Activated CD4-positive, alpha-beta memory T cell treated with anti-CD3 and anti-CD28 coated beads for 36 hours (primary cell): Measurements from ENCODE around the gene KIF5C. TPM values are rescaled to one million over a fixed set of nuclear protein-coding genes. Genes with fewer than 3 reads are reported as not detected.

Source experiments
- CTCF ChIA-PET: fragments of 350-600 bp; sonication (Branson Sonifier 250); formaldehyde crosslinking; loops from one replicate; lab custom pipeline; 2021; ENCODE audit warnings: antibody characterized with exemption, inconsistent platforms; lab: Charles Lee
- POLR2A ChIA-PET: fragments of 350-600 bp; sonication (Branson Sonifier 250); formaldehyde crosslinking; loops from one replicate; lab custom pipeline; 2021; ENCODE audit warnings: antibody characterized with exemption; lab: Charles Lee
- DNase-seq: peaks from one replicate; pipeline ENCODE4 v3.0.0-alpha.2; 2020
- H3K27ac Mint-ChIP-seq: one replicate; pipeline ENCODE4 v1.8.0; 2021; ENCODE audit warnings: mixed read lengths
- H3K27me3 Mint-ChIP-seq: one replicate; pipeline ENCODE4 v1.8.0; 2021; ENCODE audit warnings: mixed read lengths
- H3K36me3 Mint-ChIP-seq: one replicate; pipeline ENCODE4 v1.8.0; 2021; ENCODE audit warnings: mixed read lengths
- H3K4me1 Mint-ChIP-seq: one replicate; pipeline ENCODE4 v1.8.0; 2021; ENCODE audit warnings: low read depth, mixed read lengths
- H3K4me3 Mint-ChIP-seq: one replicate; pipeline ENCODE4 v1.8.0; 2021; ENCODE audit warnings: mild to moderate bottlenecking, mixed read lengths
- H3K9me3 Mint-ChIP-seq: one replicate; pipeline ENCODE4 v1.8.0; 2021; ENCODE audit warnings: mixed read lengths
- intact Hi-C: fragments of 100-400 bp; cut with micrococcal nuclease; formaldehyde crosslinking; loops from one replicate; pipeline ENCODE4 v1.15.1; 2023
- total RNA-seq, 2 experiments: library from RNA; stranded (reverse); gene quantifications; one replicate each; pipeline ENCODE4 v1.2.3, GENCODE V29; 2021

The KIF5C gene
- total RNA-seq, 2 experiments from 2014 or later = 25.2 to 30.8 TPM

GRCh38 chr2:149061133-149061745 lies 186.2 kb downstream of the KIF5C start:
- Mint-ChIP-seq H3K36me3 (no peaks in the 10 kb centered on the region), H3K27ac (no peak overlapping the region), H3K9me3 (no peaks in the 10 kb centered on the region), H3K4me1 (no peaks in the 10 kb centered on the region), H3K27me3 (peaks cover 6% of the 10 kb centered on the region), H3K4me3 (no peak overlapping the region)
- POLR2A ChIA-PET = no interaction called here
- intact Hi-C loops = no loop called here
- CTCF ChIA-PET = no interaction called here
- no peak for DNase-seq

GRCh38 chr2:149062531-149062930 lies 187.5 kb downstream of the KIF5C start:
- Mint-ChIP-seq H3K4me1 (no peaks in the 10 kb centered on the region), H3K36me3 (no peaks in the 10 kb centered on the region), H3K9me3 (no peaks in the 10 kb centered on the region), H3K4me3 (no peak overlapping the region), H3K27ac (no peak overlapping the region), H3K27me3 (peaks cover 4% of the 10 kb centered on the region)
- intact Hi-C loops = no loop called here
- ChIA-PET CTCF (no interaction called here), POLR2A (interaction anchor here (0.6 kb wide), 1 partner anchor 127 kb away, joined by 3 read pairs; no protein-coding TSS in a partner anchor)
- no peak for DNase-seq

GRCh38 chr2:149063177-149063576 lies 188.2 kb downstream of the KIF5C start:
- no peaks in the 10 kb centered on the region for H3K4me1 Mint-ChIP-seq
- H3K36me3 Mint-ChIP-seq = no peaks in the 10 kb centered on the region
- H3K4me3 Mint-ChIP-seq = no peak overlapping the region
- intact Hi-C loops = no loop called here
- H3K9me3 Mint-ChIP-seq = no peaks in the 10 kb centered on the region
- ChIA-PET POLR2A (no interaction called here), CTCF (interaction anchor here (1.2 kb wide), 1 partner anchor 22 kb away, joined by 3 read pairs; no protein-coding TSS in a partner anchor)
- H3K27ac Mint-ChIP-seq = no peak overlapping the region
- H3K27me3 Mint-ChIP-seq = peaks cover 4% of the 10 kb centered on the region
- no peak for DNase-seq

- ChIA-PET CTCF (interaction anchor here (1.2 kb wide), 1 partner anchor 23 kb away, joined by 3 read pairs; no protein-coding TSS in a partner anchor), POLR2A (no interaction called here)
- intact Hi-C loops = no loop called here
- no peaks in the 10 kb centered on the region for H3K36me3 Mint-ChIP-seq
- no peaks in the 10 kb centered on the region for H3K9me3 Mint-ChIP-seq
- no peaks in the 10 kb centered on the region for H3K27me3 Mint-ChIP-seq
- DNase-seq = no peak
- H3K4me1 Mint-ChIP-seq = peaks cover 9% of the 10 kb centered on the region
- H3K27ac Mint-ChIP-seq = no peak overlapping the region
- no peak overlapping the region for H3K4me3 Mint-ChIP-seq
Observed at GRCh38 chr2:149064365-149064841, 189.4 kb downstream of the KIF5C start.

- no peak overlapping the region for H3K27ac Mint-ChIP-seq
- no peaks in the 10 kb centered on the region for H3K9me3 Mint-ChIP-seq
- ChIA-PET POLR2A (no interaction called here), CTCF (interaction anchor here (1.2 kb wide), 1 partner anchor 24 kb away, joined by 5 read pairs; no protein-coding TSS in a partner anchor)
- H3K4me1 Mint-ChIP-seq = peaks cover 15% of the 10 kb centered on the region
- DNase-seq = no peak
- intact Hi-C loops = loop anchor here (5.0 kb wide), 1 partner anchor 102 kb away; no protein-coding TSS in a partner anchor
- H3K27me3 Mint-ChIP-seq = no peaks in the 10 kb centered on the region
- H3K4me3 Mint-ChIP-seq = no peak overlapping the region
- no peaks in the 10 kb centered on the region for H3K36me3 Mint-ChIP-seq
Observed at GRCh38 chr2:149064856-149065630, 190.0 kb downstream of the KIF5C start.

- Mint-ChIP-seq H3K36me3 (no peaks in the 10 kb centered on the region), H3K4me1 (peaks cover 19% of the 10 kb centered on the region), H3K9me3 (no peaks in the 10 kb centered on the region), H3K4me3 (no peak overlapping the region), H3K27ac (no peak overlapping the region), H3K27me3 (no peaks in the 10 kb centered on the region)
- ChIA-PET CTCF (no interaction called here), POLR2A (interaction anchor here (1.2 kb wide), 1 partner anchor 11 kb away, joined by 3 read pairs; no protein-coding TSS in a partner anchor)
- intact Hi-C loops = loop anchor here (5.0 kb wide), 1 partner anchor 99 kb away; no protein-coding TSS in a partner anchor
- DNase-seq = no peak
Observed at GRCh38 chr2:149068225-149068995, 193.4 kb downstream of the KIF5C start.

- H3K36me3 Mint-ChIP-seq = no peaks in the 10 kb centered on the region
- H3K27me3 Mint-ChIP-seq = peaks cover 1% of the 10 kb centered on the region
- H3K27ac Mint-ChIP-seq = no peak overlapping the region
- H3K9me3 Mint-ChIP-seq = no peaks in the 10 kb centered on the region
- DNase-seq = peak; percentile 42
- intact Hi-C loops = loop anchor here (5.0 kb wide), 1 partner anchor 98 kb away; no protein-coding TSS in a partner anchor
- H3K4me3 Mint-ChIP-seq = no peak overlapping the region
- POLR2A ChIA-PET = no interaction called here
- CTCF ChIA-PET = no interaction called here
- H3K4me1 Mint-ChIP-seq = peaks cover 19% of the 10 kb centered on the region
Observed at GRCh38 chr2:149068996-149069888, 194.2 kb downstream of the KIF5C start.

- CTCF ChIA-PET = no interaction called here
- no peak overlapping the region for H3K27ac Mint-ChIP-seq
- intact Hi-C loops = no loop called here
Observed at GRCh38 chr2:149070681-149071320, 195.8 kb downstream of the KIF5C start.

GRCh38 chr2:149075105-149075504 lies 200.1 kb downstream of the KIF5C start:
- H3K27ac Mint-ChIP-seq = no peak overlapping the region
- no peaks in the 10 kb centered on the region for H3K36me3 Mint-ChIP-seq
- intact Hi-C loops = no loop called here
- ChIA-PET CTCF (no interaction called here), POLR2A (no interaction called here)
- peaks cover 3% of the 10 kb centered on the region for H3K27me3 Mint-ChIP-seq
- H3K9me3 Mint-ChIP-seq = no peaks in the 10 kb centered on the region
- DNase-seq = no peak
- H3K4me1 Mint-ChIP-seq = peaks cover 3% of the 10 kb centered on the region
- H3K4me3 Mint-ChIP-seq = no peak overlapping the region

More at GRCh38 chr2:149070681-149071320, 195.8 kb downstream of the KIF5C start:
- Mint-ChIP-seq H3K9me3 (no peaks in the 10 kb centered on the region), H3K36me3 (no peaks in the 10 kb centered on the region), H3K27me3 (peaks cover 1% of the 10 kb centered on the region), H3K4me3 (no peak overlapping the region), H3K4me1 (peaks cover 19% of the 10 kb centered on the region)
- DNase-seq = no peak
- POLR2A ChIA-PET = no interaction called here

- POLR2A ChIA-PET = no interaction called here
- Mint-ChIP-seq H3K36me3 (no peaks in the 10 kb centered on the region), H3K4me1 (no peaks in the 10 kb centered on the region), H3K27ac (no peak overlapping the region), H3K9me3 (no peaks in the 10 kb centered on the region), H3K27me3 (peaks cover 3% of the 10 kb centered on the region), H3K4me3 (no peak overlapping the region)
- no peak for DNase-seq
- CTCF ChIA-PET = no interaction called here
- intact Hi-C loops = no loop called here
Observed at GRCh38 chr2:149075853-149076252, 200.8 kb downstream of the KIF5C start.
